SKM-1 (cell line): ENCODE data around the gene UGT1A3.

Source experiments
- DNase-seq: peaks from one replicate; lab custom pipeline; 2025; ENCODE audit not compliant: unreplicated experiment; lab: John Stamatoyannopoulos, UW

The UGT1A3 gene

DNA sequence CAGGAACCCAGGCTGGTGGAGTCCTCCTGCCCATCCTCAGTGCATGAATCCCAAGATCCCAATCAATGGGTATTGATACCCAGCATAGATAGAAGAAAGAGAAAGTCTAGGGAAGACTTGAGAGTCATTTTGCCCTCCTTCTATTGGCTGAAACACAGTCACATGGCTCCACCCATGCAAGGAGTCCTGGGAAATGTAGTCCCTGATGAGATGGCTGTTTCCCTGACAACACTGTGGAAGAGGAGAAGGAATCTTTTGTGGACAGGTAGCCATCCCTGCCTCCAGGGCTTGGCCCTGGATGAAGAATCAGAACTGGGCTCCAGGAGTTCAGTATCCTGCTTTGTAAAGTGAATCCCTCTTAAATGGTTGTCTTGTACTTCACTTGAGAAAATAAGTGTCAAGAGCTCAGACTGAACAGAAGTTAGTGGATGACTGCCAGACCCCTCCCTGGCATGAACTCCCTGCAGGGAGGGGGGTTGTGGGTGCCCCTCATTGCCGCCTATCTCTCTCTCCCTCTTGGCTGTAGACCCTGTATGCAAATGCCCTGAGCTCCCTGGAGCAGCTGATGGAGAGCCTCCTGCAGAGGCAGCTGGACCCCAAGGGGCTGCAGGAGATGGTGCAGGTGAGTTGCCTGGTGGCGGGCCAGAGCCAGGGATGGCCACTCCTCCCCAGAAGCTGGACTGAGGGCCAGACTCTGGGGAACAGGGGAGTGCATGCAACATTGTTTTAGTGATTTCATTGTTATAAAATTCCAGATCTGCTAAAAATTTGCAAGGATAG lies 85.4 kb downstream of the UGT1A3 start:
- DNase-seq = no peak

DNA sequence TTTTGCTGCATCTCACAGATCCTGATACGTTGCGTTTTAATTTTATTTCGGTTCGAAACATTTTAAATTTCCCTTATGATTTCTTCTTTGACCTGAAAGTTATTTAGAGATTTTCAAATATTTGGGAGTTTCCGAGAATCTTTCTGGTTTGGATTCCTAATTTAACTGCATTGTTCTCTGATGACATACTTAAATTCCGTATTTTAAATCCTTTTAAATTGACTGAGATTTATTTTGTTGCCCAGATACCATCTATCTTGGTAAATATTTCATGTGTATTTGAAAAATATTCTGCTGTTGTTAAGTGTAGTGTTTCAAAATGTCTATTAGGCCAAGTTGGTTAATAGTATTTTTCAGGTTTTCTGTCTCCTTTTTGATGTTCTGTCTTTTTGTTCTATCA lies 87.0 kb downstream of the UGT1A3 start:
- no peak for DNase-seq

DNA sequence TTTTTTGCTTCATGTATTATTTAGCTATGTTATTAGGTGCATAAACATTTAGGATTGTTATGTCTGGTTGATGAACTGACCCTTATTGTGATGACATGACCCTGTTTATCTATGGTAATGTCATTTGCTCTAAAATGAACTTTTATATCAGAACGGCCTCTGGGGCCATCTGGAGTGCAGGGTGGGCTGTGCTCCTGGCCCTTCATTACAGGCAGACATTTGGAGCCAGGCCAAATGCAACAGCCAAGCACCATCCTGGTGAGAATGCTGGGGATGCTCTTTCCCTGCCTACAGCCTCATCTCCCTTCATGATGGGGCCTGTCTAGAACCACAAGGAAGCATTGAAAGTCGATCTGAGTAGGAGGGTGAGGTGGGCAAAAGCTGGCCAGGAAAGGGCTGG lies 87.5 kb downstream of the UGT1A3 start:
- DNase-seq = no peak

DNA sequence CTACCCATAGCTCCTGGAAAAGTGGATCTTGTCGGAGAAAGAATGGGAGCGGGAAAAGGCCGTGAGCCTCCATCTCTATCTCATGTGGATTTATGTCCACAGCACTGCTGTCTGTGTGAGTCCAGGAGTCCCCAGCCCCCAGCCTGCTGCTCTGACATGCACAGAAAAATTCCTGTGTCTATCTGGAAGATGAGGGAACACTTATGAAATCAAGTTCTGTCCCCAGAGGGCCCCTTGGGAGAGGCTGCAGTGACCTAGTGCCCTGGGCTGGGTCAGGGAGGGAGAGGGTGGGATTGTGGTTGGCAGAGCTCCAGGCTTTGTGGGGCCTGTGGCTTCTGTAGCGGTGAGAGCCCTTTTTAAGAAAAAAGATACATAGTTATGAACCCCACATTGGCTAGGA lies 87.9 kb downstream of the UGT1A3 start:
- DNase-seq = no peak

DNA sequence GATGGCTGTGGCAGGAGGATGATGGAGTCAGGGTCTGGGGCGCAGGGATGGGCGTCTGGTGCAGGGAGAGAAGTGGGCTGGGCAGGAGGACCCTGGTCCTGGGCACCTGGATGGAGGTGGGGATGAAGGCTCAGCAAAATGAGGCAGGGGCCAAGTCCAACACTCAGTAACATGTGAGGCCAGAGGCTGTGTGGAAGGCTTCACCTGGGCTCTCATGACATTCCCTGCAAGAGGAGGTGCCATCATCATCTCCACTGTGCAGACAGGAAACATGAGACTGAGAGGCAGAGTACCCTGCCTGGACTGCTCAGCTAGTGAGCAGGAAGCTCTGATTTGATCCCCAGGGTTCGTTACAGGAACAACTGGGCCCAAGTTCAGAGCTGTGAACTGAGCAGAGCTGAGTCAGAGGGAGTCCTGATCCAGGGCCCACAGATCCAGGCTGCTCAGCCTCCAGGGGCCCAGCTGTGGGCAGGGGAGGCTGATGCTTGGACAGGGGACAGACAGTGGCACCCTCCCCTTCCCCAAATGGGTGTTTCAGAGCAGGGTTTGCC lies 88.6 kb downstream of the UGT1A3 start:
- no peak for DNase-seq

DNA sequence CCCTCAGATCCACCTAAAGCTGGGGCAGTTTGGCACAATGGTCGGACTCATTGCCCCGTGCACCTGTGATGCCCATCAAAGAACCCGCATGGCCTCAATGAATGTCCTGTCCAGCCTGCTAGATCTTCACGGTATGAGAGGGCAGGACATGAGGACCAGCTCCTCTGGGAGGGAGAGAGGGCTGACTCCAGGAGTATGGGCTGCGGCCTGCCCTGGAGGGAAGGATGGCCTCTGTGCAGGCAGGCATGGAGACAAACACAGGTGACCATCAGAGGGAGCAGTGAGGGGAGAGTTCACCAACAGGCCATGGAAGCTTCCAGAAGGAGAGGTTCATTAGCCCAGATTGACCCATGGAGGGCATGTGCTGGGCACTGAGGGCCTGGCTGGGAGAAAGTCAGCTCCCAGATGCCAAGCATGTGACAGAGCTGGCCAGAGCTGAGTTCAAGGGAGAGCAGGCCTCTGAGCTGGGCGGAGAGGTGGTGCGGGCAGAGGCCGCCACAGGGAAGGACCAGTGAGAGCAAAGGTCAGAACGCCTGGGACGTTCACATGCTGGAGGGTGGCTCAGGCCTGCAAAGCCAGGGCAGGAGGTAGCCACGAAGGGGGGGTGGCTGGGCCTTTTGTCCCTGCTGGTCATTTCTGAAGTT lies 89.3 kb downstream of the UGT1A3 start:
- no peak for DNase-seq

DNA sequence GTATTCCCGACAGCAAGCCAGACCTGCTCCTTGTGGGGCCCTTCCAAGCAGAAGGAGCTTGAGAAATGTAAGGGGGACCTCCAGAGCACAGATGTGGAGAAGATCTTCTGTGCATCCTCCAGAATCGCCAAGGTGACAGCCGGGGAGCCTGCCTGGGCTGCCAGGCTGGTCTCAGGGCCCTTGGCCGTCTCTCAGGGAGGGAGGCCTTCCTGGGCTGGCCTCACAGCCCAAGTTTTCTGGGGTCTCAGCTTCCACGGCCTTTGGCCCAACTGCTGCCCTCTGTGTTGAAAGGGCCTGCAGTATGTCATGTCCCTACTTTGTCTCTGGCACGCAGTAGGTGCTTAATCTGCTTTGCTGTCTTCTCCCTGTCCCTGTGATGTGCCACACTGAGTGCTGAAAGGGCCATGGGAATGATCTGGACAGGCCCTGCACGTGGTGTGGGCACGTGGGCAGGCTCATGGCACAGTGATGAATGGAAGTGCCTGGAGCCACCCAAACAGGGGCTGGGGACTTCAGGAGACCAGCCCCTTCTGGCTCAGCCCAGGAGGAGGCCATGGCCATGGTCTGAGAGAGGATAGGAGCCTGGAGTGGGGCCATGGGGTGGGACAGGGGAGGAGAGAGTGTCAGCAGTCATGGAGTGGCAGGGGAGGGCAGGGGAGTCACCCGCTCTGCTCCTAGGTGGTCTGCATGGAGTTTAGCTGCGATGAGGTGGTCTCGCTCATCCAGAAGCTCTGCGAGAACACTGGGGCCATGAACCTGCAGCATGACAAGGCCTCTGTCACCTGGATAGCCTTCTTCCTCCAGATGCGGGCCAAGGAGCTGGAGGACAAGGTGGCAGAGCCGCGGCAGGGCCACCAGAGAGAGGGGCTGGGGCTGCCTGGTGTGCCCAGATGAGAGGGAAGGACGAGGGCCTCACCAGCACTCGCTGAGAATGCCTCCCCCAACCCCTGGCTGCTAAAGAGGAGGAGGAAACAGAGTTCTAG lies 90.1 kb downstream of the UGT1A3 start:
- DNase-seq = no peak

- DNase-seq = no peak
Measured at GRCh38 chr2:233819884-233820773, 91.3 kb downstream of the UGT1A3 start.

- DNase-seq = no peak
Measured at GRCh38 chr2:233820774-233821105, 91.9 kb downstream of the UGT1A3 start.

GRCh38 chr2:233821196-233821595 lies 92.4 kb downstream of the UGT1A3 start:
- DNase-seq = no peak

- DNase-seq = no peak
Measured at GRCh38 chr2:233821709-233822100, 92.9 kb downstream of the UGT1A3 start.

- DNase-seq = no peak
Measured at GRCh38 chr2:233822101-233822771, 93.4 kb downstream of the UGT1A3 start.
